ENCODE data around the gene PPP1R13L. TPM values are rescaled to one million over a fixed set of nuclear protein-coding genes. Genes with fewer than 3 reads are reported as not detected.
A peak's percentile ranks its signal among the peaks of the same experiment; 100 is the strongest.

PPP1R13L gene
- total and polyA plus RNA-seq, 2 of the 8 experiments (the other 6 are each of a cell fraction or from before 2014, with no cell fraction given): 9.1 to 15.3 TPM

- H3K27me3 ChIP-seq (replicated peaks in 1 of 4; ENCODE audit: control insufficient read depth in 3 of 4, extremely low read depth in 1 of 4, insufficient read depth in 3 of 4, low read length in 3 of 4): peaks cover 0 to 5% (median 2%) of the 10 kb centered on the region in 4 experiments; a peak in 2 of 7 replicates
- FAIRE-seq (no peak), DNase-seq (ENCODE audit: low read depth in 1 of 2, low spot score in 2 of 2) (peak in 1 of 2 experiments; percentile 92)
- H2BK15ac ChIP-seq (ENCODE audit: low read length): peak within 1 kb of the TSS; percentile 88; the same call in 1 of the 2 replicates
- H3K9ac ChIP-seq (replicated peaks in 1 of 4; ENCODE audit: extremely low read depth in 1 of 4, low read depth in 3 of 4, low read length in 3 of 4): peak within 1 kb of the TSS; percentile 55 to 98 (median 98)
- H3K23me2 ChIP-seq (ENCODE audit: low read depth, low read length): peaks cover 19% of the 10 kb centered on the region
- peak within 1 kb of the TSS; percentile 97 for H3K18ac ChIP-seq (ENCODE audit: extremely low read depth, low read length)
- H2BK5ac ChIP-seq (ENCODE audit: low read depth, low read length): peak within 1 kb of the TSS; percentile 99
- H2AK5ac ChIP-seq (ENCODE audit: low read depth, low read length): peak within 1 kb of the TSS; percentile 95
- POLR2A ChIA-PET (ENCODE audit: partially characterized antibody): interaction anchor here (0.7 to 3.4 kb wide), 23 partner anchors 8 to 268 kb away, joined by 3 to 19 read pairs (median 4); partner anchors contain the start of gene ERCC1
- H3K23ac ChIP-seq (ENCODE audit: insufficient read length): no peak within 1 kb of the TSS
- peak within 1 kb of the TSS; percentile 87 for H2AFZ ChIP-seq (ENCODE audit: low read length)
- H4K20me1 ChIP-seq (replicated peaks in 1 of 2; ENCODE audit: control insufficient read depth in 1 of 2, insufficient read depth in 2 of 2, low read length in 2 of 2): peaks cover 0 to 6% of the 10 kb centered on the region in 2 experiments
- H3K4me2 ChIP-seq (ENCODE audit: insufficient read depth in 1 of 2, low read depth in 2 of 2, low read length in 2 of 2): peak within 1 kb of the TSS; percentile 92 to 97
- peaks cover 9% of the 10 kb centered on the region; the same call in 1 of the 2 replicates for H3K79me1 ChIP-seq (ENCODE audit: low read depth, low read length)
- peak within 1 kb of the TSS; percentile 69 to 96 (median 91) for H3K4me3 ChIP-seq (ENCODE audit: extremely low read depth in 1 of 4, insufficient read depth in 2 of 4, low read depth in 3 of 4, low read length in 4 of 4)
- peak within 1 kb of the TSS; percentile 78 for H3K4ac ChIP-seq (replicated peaks; ENCODE audit: insufficient read length, low read depth, low read length)
- peak within 1 kb of the TSS; percentile 93 for H4K8ac ChIP-seq (ENCODE audit: extremely low read depth, insufficient read depth, low read length)
- peaks cover 3 to 21% (median 11%) of the 10 kb centered on the region in 4 experiments; a peak in 5 of 7 replicates for H3K4me1 ChIP-seq (replicated peaks in 1 of 4; ENCODE audit: control insufficient read depth in 3 of 4, insufficient read depth in 4 of 4, low read length in 3 of 4)
- peaks cover 0 to 6% (median 1%) of the 10 kb centered on the region in 4 experiments; a peak in 3 of 8 replicates for H3K36me3 ChIP-seq (ENCODE audit: control insufficient read depth in 2 of 4, insufficient read depth in 4 of 4, low read length in 3 of 4)
- peak within 1 kb of the TSS; percentile 99 for H3K27ac ChIP-seq (ENCODE audit: low read depth, low read length)
- peak within 1 kb of the TSS; percentile 88 for H3K56ac ChIP-seq (replicated peaks; ENCODE audit: insufficient read length, low read depth, low read length)
- no peaks in the 10 kb centered on the region for H3K9me3 ChIP-seq (ENCODE audit: insufficient read depth in 2 of 2, low read depth in 1 of 2, low read length in 1 of 2)
- H4K91ac ChIP-seq (replicated peaks; ENCODE audit: insufficient read length, low read length): peak within 1 kb of the TSS; percentile 90
- peak within 1 kb of the TSS; percentile 92 for H2BK120ac ChIP-seq (replicated peaks; ENCODE audit: low read depth, low read length)
- H4K5ac ChIP-seq (ENCODE audit: insufficient read length, low read depth, low read length): peak within 1 kb of the TSS; percentile 82
- H2BK12ac ChIP-seq (ENCODE audit: low read depth, low read length): peak within 1 kb of the TSS; percentile 94
- H2BK20ac ChIP-seq (ENCODE audit: low read length): no peak within 1 kb of the TSS
- CTCF ChIA-PET (ENCODE audit: partially characterized antibody): interaction anchor here (0.8 to 2.4 kb wide), 7 partner anchors 11 to 79 kb away, joined by 3 to 11 read pairs (median 4); no protein-coding TSS in a partner anchor
- peaks cover 0 to 8% of the 10 kb centered on the region in 2 experiments; a peak in 1 of 4 replicates for H3K79me2 ChIP-seq (ENCODE audit: control insufficient read depth in 1 of 2, insufficient read depth in 2 of 2, low read length in 2 of 2)
- WGBS, 2 experiments (ENCODE audit: extremely low coverage in 1 of 2, insufficient coverage in 1 of 2, insufficient read length in 1 of 2, insufficient replicate concordance in 2 of 2, low coverage in 1 of 2, low lambda C conversion rate in 2 of 2, missing lambda C conversion rate in 1 of 2): 1% methylated on average over 43 of the region's 51 CpGs; no CpG with 5 or more reads in 1 of the 2 experiments
- no peak within 1 kb of the TSS for H3K14ac ChIP-seq (ENCODE audit: insufficient read length)
- TF ChIP-seq RBBP5 (IDR thresholded peaks at IDR 0.05; ENCODE audit: borderline replicate concordance, low read depth, low read length): no peak
- peak; percentile 57 for TF ChIP-seq CREB1 (IDR thresholded peaks at IDR 0.05)
- TF ChIP-seq TBP (IDR thresholded peaks at IDR 0.05; ENCODE audit: low read depth, low read length): peak; percentile 89
- TF ChIP-seq NANOG (IDR thresholded peaks at IDR 0.05; ENCODE audit: insufficient read depth, low read depth, low read length, poor library complexity, severe bottlenecking): no peak
- no peak for TF ChIP-seq ATF2 (IDR thresholded peaks at IDR 0.05; ENCODE audit: low read length)
- TF ChIP-seq TEAD4 (IDR thresholded peaks at IDR 0.05; ENCODE audit: low read depth, low read length): no peak
- no peak for TF ChIP-seq MAFK (IDR thresholded peaks at IDR 0.05; ENCODE audit: low read depth, low read length)
Observed at GRCh38 chr19:45406226-45407090, 1.6 kb upstream of the PPP1R13L start, which contains the start of gene POLR1G. Gene POLR1G, plus strand, starts transcription at chr19:45406644. Its CDS starts 53 bp downstream, at chr19:45406697.
